Spleen (tissue), 11 donors: ENCODE measurements around the gene CHIC2. TPM values are rescaled to one million over a fixed set of nuclear protein-coding genes. Genes with fewer than 3 reads are reported as not detected.

Source experiments
- DNase-seq: peaks from one replicate; pipeline ENCODE4 v3.0.0-alpha.2; 2020
- H3K27ac ChIP-seq, 8 donors: fragments of 200-600 bp; sonication (generic) in 7 of 8; 1 replicate in 4 of 8; 2 replicates in 4 of 8; pipeline versions ENCODE4 v1.5.0 to v1.8.0; 2016 to 2021; ENCODE audit warnings: inconsistent platforms in 4 of 8, mild to moderate bottlenecking in 4 of 8, moderate library complexity in 1 of 8
- H3K27me3 ChIP-seq, 7 donors: fragments of 200-600 bp; sonication (generic) in 6 of 7; replicated peaks in 1 of 7; 1 replicate in 4 of 7; 2 replicates in 3 of 7; pipeline versions ENCODE4 v1.5.0 to v1.8.0; 2016 to 2021; ENCODE audit warnings: inconsistent platforms in 3 of 7, mild to moderate bottlenecking in 1 of 7
- H3K36me3 ChIP-seq, 6 donors: fragments of 200-600 bp; sonication (generic) in 5 of 6; 1 replicate in 4 of 6; 2 replicates in 2 of 6; pipeline versions ENCODE4 v1.5.0 to v1.8.0; 2016 to 2021; ENCODE audit warnings: inconsistent platforms in 2 of 6
- H3K4me1 ChIP-seq, 6 donors: fragments of 200-600 bp; sonication (generic) in 5 of 6; 1 replicate in 3 of 6; 2 replicates in 3 of 6; pipeline versions ENCODE4 v1.5.0 to v1.8.0; 2016 to 2021; ENCODE audit warnings: inconsistent platforms in 3 of 6
- H3K4me3 ChIP-seq, 8 donors: fragments of 200-600 bp; sonication (generic) in 7 of 8; 1 replicate in 4 of 8; 2 replicates in 4 of 8; pipeline versions ENCODE4 v1.5.0 to v1.8.0; 2016 to 2021; ENCODE audit warnings: inconsistent platforms in 4 of 8, mild to moderate bottlenecking in 4 of 8, moderate library complexity in 2 of 8
- H3K9me3 ChIP-seq, 8 donors: fragments of 200-600 bp; sonication (generic) in 7 of 8; 1 replicate in 4 of 8; 2 replicates in 4 of 8; pipeline versions ENCODE4 v1.5.0 to v1.8.0; 2016 to 2021; ENCODE audit warnings: inconsistent platforms in 4 of 8
- CTCF ChIP-seq, 11 experiments: fragments of 200-600 bp in 7 of 11; fragments of 450-650 bp in 4 of 11; sonication (generic) in 4 of 11; IDR thresholded peaks in 8 of 11; conservative IDR thresholded peaks in 3 of 11; 1 replicate in 7 of 11; 2 replicates in 4 of 11; pipeline versions ENCODE4 v1.4.0 to v1.8.0; 2016 to 2021; ENCODE audit warnings: antibody characterized with exemption in 11 of 11, inconsistent platforms in 4 of 11, mild to moderate bottlenecking in 1 of 11
- POLR2A ChIP-seq, 3 donors: fragments of 450-650 bp; IDR thresholded peaks; one replicate each; pipeline ENCODE4 v1.5.1; 2017; ENCODE audit warnings: antibody characterized with exemption in 3 of 3, mild to moderate bottlenecking in 1 of 3
- POLR2AphosphoS5 ChIP-seq, 3 donors: sonication (generic); formaldehyde crosslinking; IDR thresholded peaks; one replicate each; pipeline ENCODE4 v1.5.1; 2017; ENCODE audit warnings: antibody characterized with exemption in 3 of 3
- WGBS, 5 donors: extraction: QIAGEN DNeasy Blood & Tissue Kit in 3 of 5; methylation state at CpG; one replicate each; pipeline versions ENCODE4 v1.1.5 to v1.1.7; 2013 to 2018; 5-methylcytosine and 5-hydroxymethylcytosine counted together
- intact Hi-C: fragments of 100-400 bp; cut with DNase I; formaldehyde crosslinking; loops from one replicate; pipeline ENCODE4 v1.15.0; 2023; ENCODE audit warnings: low total_unique reads
- polyA plus RNA-seq, 3 donors: library from polyadenylated mRNA; stranded (reverse); fragments of 200-250 nt; gene quantifications; one replicate each; pipeline ENCODE4 v1.2.1, GENCODE V29; 2013
- total RNA-seq, 7 donors: library from RNA; depleted of rRNA in 3 of 7; stranded (reverse); fragments of >200 nt in 3 of 7; fragmentation: NEBNext Ultra II Directional in 4 of 7; extraction: Animal tissue kit (Norgen Biotek cat#: 25700) in 4 of 7; gene quantifications; one replicate each; pipeline versions ENCODE4 v1.1.0 to v1.2.1, GENCODE V29; 2016 to 2021
- donor health status: healthy with polysubstance abuse.
- donor health status: DM: no; HTN: no; CAD: no; lungs with moderate emphysema.
- donor health status: DM: no; HTN: no; CAD: no.
- donor health status: Bipolar disorder and iron deficiency.
- donor health status: healthy.
- donor health status: DM: no; HTN: no; CAD: no.
- donor health status: DM: yes; HTN: yes; CAD: no.

The CHIC2 gene
- total and polyA plus RNA-seq, 10 donors = 7.6 to 68.2 (median 39.7) TPM

GRCh38 chr4:53981066-53981465, 83.3 kb downstream of the CHIC2 start:
- no peak overlapping the region for H3K27ac ChIP-seq
- no peaks in the 10 kb centered on the region for H3K27me3 ChIP-seq
- no peaks in the 10 kb centered on the region for H3K9me3 ChIP-seq
- H3K4me1 ChIP-seq = no peaks in the 10 kb centered on the region
- intact Hi-C loops = no loop called here
- TF ChIP-seq POLR2A (IDR thresholded peaks at IDR 0.05) (no peak), CTCF (IDR thresholded peaks at IDR 0.05 in 8 of 11, conservative IDR thresholded peaks at IDR 0.05 in 3 of 11) (no peak), POLR2AphosphoS5 (IDR thresholded peaks at IDR 0.05) (no peak)
- H3K36me3 ChIP-seq = no peaks in the 10 kb centered on the region
- H3K4me3 ChIP-seq = no peak overlapping the region
- no peak for DNase-seq
- 61 to 95% (median 81%) methylated on average over 2 of the region's 2 CpGs for WGBS, 5 donors

GRCh38 chr4:53974561-53974960, 89.8 kb downstream of the CHIC2 start:
- TF ChIP-seq POLR2AphosphoS5 (IDR thresholded peaks at IDR 0.05) = no peak
- no peak for TF ChIP-seq CTCF (IDR thresholded peaks at IDR 0.05 in 8 of 11, conservative IDR thresholded peaks at IDR 0.05 in 3 of 11)
- TF ChIP-seq POLR2A (IDR thresholded peaks at IDR 0.05) = no peak
- no peak overlapping the region for H3K27ac ChIP-seq
- 87 to 95% (median 91%) methylated on average over 2 of the region's 2 CpGs for WGBS, 5 donors

GRCh38 chr4:53967986-53968385, 96.4 kb downstream of the CHIC2 start:
- H3K4me3 ChIP-seq = no peak overlapping the region
- no peak for DNase-seq
- peaks cover 0 to 8% (median 0%) of the 10 kb centered on the region in 8 donors for H3K9me3 ChIP-seq
- TF ChIP-seq POLR2AphosphoS5 (IDR thresholded peaks at IDR 0.05) (no peak), POLR2A (IDR thresholded peaks at IDR 0.05) (no peak), CTCF (IDR thresholded peaks at IDR 0.05 in 8 of 11, conservative IDR thresholded peaks at IDR 0.05 in 3 of 11) (no peak)
- H3K36me3 ChIP-seq = no peaks in the 10 kb centered on the region
- no peaks in the 10 kb centered on the region for H3K27me3 ChIP-seq
- intact Hi-C loops = no loop called here
- 84 to 100% (median 96%) methylated on average over 1 of the region's 1 CpG for WGBS, 5 donors
- H3K27ac ChIP-seq = no peak overlapping the region
- H3K4me1 ChIP-seq = no peaks in the 10 kb centered on the region

More at GRCh38 chr4:53974561-53974960, 89.8 kb downstream of the CHIC2 start:
- Histone ChIP-seq H3K36me3 (no peaks in the 10 kb centered on the region), H3K4me1 (no peaks in the 10 kb centered on the region), H3K27me3 (no peaks in the 10 kb centered on the region), H3K9me3 (no peaks in the 10 kb centered on the region), H3K4me3 (no peak overlapping the region)
- intact Hi-C loops = no loop called here
- no peak for DNase-seq

GRCh38 chr4:53963781-53964180, 100.6 kb downstream of the CHIC2 start:
- intact Hi-C loops = no loop called here
- 71 to 78% (median 75%) methylated on average over 3 of the region's 3 CpGs for WGBS, 5 donors
- Histone ChIP-seq H3K4me1 (no peaks in the 10 kb centered on the region), H3K27me3 (no peaks in the 10 kb centered on the region), H3K9me3 (peaks cover 0 to 3% (median 0%) of the 10 kb centered on the region in 8 donors), H3K4me3 (no peak overlapping the region), H3K27ac (no peak overlapping the region), H3K36me3 (no peaks in the 10 kb centered on the region)
- DNase-seq = no peak
- no peak for TF ChIP-seq CTCF (IDR thresholded peaks at IDR 0.05 in 8 of 11, conservative IDR thresholded peaks at IDR 0.05 in 3 of 11)
- TF ChIP-seq POLR2AphosphoS5 (IDR thresholded peaks at IDR 0.05) = no peak
- no peak for TF ChIP-seq POLR2A (IDR thresholded peaks at IDR 0.05)
